Subcutaneous adipose tissue (tissue), 4 donors: ENCODE results near the gene B3GNT2. TPM values are rescaled to one million over a fixed set of nuclear protein-coding genes. Genes with fewer than 3 reads are reported as not detected.

Experiments
- small RNA-seq: library from RNA; depleted of rRNA; stranded (forward); fragments of <200 nt; gene quantifications from one replicate; pipeline ENCODE3, GENCODE V24; 2016
- total RNA-seq, 4 donors: library from RNA; depleted of rRNA; stranded (reverse); fragments of >200 nt; gene quantifications; one replicate each; pipeline ENCODE4 v1.1.0, GENCODE V29; 2016
- TF ChIP-seq, protein P1 (sequence below): fragments of 450-650 bp; IDR thresholded peaks from one replicate; pipeline ENCODE4 v1.5.1; 2016; ENCODE audit warnings: low read depth, mild to moderate bottlenecking, control low read depth, antibody characterized with exemption, moderate library complexity

B3GNT2 gene
- total RNA-seq, 4 donors from 2014 or later, result 13.9 to 35.0 (median 19.8) TPM

DNA sequence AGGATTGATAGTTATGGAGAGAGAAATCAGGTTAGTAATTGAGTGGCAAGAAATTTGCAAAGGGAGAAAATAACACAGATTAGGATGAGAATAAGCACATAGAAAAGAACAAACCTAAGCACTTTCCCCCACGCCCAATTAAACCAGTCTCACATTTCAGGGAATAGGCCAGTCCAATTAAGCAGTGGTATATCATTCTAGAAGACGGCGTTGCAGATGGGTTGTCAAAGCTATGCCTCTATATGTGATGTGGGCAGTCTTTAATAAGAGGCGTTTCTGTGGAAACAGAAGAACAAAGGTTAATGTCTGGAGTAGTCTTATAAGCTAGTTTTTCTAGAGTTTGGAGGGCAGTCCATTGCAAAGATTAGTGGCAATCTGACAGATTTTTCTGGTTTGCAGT, 61.6 kb downstream of the B3GNT2 start:
- TF ChIP-seq, protein P1, sequence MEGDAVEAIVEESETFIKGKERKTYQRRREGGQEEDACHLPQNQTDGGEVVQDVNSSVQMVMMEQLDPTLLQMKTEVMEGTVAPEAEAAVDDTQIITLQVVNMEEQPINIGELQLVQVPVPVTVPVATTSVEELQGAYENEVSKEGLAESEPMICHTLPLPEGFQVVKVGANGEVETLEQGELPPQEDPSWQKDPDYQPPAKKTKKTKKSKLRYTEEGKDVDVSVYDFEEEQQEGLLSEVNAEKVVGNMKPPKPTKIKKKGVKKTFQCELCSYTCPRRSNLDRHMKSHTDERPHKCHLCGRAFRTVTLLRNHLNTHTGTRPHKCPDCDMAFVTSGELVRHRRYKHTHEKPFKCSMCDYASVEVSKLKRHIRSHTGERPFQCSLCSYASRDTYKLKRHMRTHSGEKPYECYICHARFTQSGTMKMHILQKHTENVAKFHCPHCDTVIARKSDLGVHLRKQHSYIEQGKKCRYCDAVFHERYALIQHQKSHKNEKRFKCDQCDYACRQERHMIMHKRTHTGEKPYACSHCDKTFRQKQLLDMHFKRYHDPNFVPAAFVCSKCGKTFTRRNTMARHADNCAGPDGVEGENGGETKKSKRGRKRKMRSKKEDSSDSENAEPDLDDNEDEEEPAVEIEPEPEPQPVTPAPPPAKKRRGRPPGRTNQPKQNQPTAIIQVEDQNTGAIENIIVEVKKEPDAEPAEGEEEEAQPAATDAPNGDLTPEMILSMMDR, result no peak

DNA sequence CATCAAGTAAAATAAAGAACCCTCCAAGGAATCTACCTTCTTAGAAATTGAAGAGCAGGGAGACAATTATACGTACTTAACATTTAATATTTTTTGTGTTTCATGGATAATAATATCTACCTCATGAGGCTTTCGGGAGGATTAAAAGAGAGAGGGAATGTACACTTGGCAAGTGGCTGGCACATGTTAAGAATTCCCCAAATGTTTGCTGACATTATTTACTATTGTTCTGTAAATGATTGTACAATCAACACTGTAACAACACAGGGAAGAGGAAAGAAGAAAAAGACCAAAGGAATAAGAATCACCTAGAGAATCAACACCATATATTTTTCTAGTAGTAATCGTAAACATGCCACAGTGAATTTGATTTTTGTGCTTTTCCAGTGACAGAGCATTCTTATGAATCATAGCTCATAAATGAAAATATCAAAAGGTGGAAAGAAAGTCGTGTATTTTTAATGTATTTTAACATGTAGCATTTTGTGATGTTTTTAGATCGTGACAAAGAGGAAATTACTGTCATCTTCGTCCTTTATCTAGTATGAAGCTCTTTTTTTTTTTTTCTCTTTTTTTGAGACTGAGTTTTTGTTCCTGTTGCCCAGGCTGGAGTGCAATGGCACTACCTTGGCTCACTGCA, 67.3 kb downstream of the B3GNT2 start:
- TF ChIP-seq, protein P1, result no peak

- TF ChIP-seq, protein P1, result no peak
Measured at GRCh38 chr2:62264186-62264585, 68.3 kb downstream of the B3GNT2 start.

- TF ChIP-seq, protein P1, result no peak
Measured at GRCh38 chr2:62265106-62265505, 69.2 kb downstream of the B3GNT2 start.

DNA sequence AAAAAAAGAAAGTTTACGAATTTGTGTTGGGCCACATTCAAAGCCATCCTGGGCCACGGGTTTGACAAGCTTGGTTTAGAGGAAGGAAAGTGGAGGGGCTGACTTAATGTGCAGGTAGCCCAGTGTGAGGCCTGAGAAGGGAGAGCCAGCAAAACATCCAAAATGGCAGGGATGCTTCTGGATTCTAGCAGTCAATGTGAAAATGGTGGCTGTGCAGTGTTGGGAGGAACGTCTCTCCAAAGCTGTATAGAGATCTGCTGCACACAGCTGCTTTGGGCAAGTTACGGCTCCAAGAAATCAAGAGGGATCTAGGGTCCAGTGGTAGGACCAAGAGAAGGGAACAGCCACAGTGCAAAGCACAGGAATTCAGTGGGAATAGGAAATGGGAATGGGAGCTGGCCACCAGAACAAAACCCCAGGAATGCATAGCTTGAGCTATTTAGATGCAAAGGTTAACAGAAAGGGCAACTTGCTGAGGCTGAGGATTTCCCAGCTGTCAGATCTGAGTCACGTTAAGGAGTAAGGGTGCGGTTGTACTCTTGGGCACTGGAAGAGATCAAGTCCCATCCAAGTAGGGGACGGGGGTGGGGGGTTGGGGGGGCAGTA, 70.6 kb downstream of the B3GNT2 start:
- TF ChIP-seq, protein P1, result no peak

DNA sequence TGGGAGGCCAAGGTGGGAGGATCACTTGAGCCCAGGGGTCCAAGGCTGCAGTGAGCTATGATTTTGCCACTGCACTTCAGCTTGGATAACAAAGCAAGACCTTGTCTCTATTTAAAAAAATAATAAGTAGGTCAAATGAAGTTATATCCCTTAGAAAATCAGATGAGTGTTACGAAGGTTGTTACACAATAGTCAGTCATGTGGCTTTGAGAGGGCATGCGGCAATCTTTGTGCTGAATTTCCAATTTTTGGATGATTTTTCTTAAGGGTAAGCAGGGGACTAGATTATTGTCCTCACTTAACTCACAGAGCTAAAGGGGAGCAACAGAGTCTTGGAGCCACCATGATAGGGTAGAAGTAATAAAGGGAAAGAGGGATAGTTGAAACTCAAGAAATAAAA, 71.8 kb downstream of the B3GNT2 start:
- TF ChIP-seq, protein P1, result no peak

DNA sequence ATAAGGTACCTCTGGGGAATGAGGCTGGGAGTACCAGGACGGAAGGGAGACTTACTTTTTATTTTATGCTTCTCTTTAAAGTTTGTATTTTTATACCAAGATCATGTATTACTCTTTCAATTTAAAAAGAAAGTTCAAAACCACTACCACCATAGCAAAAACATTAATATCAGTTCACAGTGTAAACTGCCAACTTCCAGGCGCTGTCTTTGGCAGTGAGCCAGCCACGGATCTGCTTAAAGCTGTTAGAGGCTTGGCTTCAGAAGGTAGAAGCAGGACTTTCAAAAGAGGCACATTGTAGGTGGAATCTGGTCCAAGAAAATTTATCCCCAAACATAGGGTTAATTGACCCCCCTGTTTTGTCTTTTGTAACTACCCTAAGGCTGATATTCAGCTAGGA, 74.8 kb downstream of the B3GNT2 start:
- TF ChIP-seq, protein P1, result no peak

Small RNAs within 50 kb of the gene (small RNA-seq; reads per million reads assigned to genes)
- not detected for gene MIR5192
- gene RN7SL51P, result not detected
